ENCODE data around the gene HYDIN.
"Not testable (repeated sequence)": the region's sequence is repeated elsewhere in the genome, so short reads cannot be mapped to it uniquely, and the experiment has no call there.

DNA sequence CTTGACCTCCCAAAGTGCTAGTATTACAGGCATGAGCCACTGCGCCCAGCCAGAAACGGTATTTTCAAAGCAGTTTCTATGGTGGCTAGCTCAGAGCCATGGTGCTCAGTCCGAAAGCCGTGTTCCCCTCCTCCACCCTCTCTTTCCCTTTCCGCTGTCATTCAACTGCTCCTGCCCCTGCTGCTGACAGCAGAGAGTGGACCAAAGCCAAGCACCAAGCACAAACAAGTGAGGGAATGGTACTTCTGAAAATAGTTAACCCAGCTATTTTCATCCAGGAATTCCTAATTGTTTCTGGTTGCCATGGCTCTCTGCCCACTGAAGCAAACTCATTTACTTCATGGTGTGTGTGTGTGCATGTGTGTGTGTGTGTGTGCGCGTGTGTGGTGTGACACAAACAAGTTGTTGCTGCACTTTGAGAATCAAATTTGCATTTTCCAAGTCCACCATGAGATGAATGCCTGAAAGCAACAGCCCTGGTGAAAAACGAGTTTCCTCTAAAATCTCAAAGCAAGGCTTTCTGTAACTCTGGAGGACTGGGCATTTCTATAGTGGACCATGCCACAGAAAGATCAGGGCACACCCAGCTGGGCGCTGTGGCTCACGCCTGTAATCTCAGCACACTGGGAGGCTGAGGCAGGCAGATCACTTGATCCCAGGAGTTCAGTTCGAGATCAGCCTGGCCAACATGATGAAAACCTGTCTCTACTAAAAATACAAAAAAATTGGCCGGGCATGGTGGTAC lies 293.6 kb downstream of the HYDIN start:
- TF ChIP-seq EP300 (conservative IDR thresholded peaks at IDR 0.05; ENCODE audit: poor library complexity, severe bottlenecking); SMC3 (conservative IDR thresholded peaks at IDR 0.05; ENCODE audit: poor library complexity); EZH2 (IDR thresholded peaks at IDR 0.05; ENCODE audit: borderline replicate concordance, insufficient read depth, low read length, poor library complexity, severe bottlenecking); RAD21 (conservative IDR thresholded peaks at IDR 0.05): not testable (repeated sequence)
- TF ChIP-seq, protein P1, sequence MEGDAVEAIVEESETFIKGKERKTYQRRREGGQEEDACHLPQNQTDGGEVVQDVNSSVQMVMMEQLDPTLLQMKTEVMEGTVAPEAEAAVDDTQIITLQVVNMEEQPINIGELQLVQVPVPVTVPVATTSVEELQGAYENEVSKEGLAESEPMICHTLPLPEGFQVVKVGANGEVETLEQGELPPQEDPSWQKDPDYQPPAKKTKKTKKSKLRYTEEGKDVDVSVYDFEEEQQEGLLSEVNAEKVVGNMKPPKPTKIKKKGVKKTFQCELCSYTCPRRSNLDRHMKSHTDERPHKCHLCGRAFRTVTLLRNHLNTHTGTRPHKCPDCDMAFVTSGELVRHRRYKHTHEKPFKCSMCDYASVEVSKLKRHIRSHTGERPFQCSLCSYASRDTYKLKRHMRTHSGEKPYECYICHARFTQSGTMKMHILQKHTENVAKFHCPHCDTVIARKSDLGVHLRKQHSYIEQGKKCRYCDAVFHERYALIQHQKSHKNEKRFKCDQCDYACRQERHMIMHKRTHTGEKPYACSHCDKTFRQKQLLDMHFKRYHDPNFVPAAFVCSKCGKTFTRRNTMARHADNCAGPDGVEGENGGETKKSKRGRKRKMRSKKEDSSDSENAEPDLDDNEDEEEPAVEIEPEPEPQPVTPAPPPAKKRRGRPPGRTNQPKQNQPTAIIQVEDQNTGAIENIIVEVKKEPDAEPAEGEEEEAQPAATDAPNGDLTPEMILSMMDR (IDR thresholded peaks at IDR 0.05; ENCODE audit: poor library complexity, severe bottlenecking) = not testable (repeated sequence)
